K562 treated with DMSO at 1 percent for 24 hours (cell line): ENCODE data around the gene ZNF787. TPM values are rescaled to one million over a fixed set of nuclear protein-coding genes. Genes with fewer than 3 reads are reported as not detected.

Experiments
- total RNA-seq: library from RNA; unstranded; fragments of 300-600 nt; gene quantifications from 2 replicates; pipeline ENCODE4 v1.2.3, GENCODE V29; 2022; ENCODE audit warnings: low read depth; ENCODE audit not compliant: insufficient read depth

The ZNF787 gene
- 58.6 and 68.6 TPM in 2 replicates for total RNA-seq

GRCh38 chr19:56121180-56122167, at the start of gene ZNF787:
TSS of gene ZNF787 (minus strand) at chr19:56121295. CDS start at chr19:56103217, 18,078 bp downstream.

GRCh38 chr19:56140583-56141416, 19.7 kb upstream of the ZNF787 start, which contains the start of gene ZNF444:
TSS of gene ZNF444 (plus strand) at chr19:56141287. CDS start at chr19:56146912, 5,625 bp downstream.

Other genes with a start within 250 kb of the ZNF787 start
- not detected in 2 replicates for gene NLRP13, start 189.0 kb downstream of the ZNF787 start, total RNA-seq
- gene NLRP8, start 173.5 kb downstream of the ZNF787 start, total RNA-seq: not detected in 2 replicates
- 0.32 TPM in 1 of 2 replicates, not detected in the other for gene NLRP5, start 134.5 kb downstream of the ZNF787 start, total RNA-seq
- 48.0 and 48.7 TPM in 2 replicates for gene ZNF444, start 20.0 kb upstream of the ZNF787 start, total RNA-seq
- not detected in 2 replicates for gene GALP, start 54.7 kb upstream of the ZNF787 start, total RNA-seq
- 0.34 TPM in 1 of 2 replicates, not detected in the other for gene ZSCAN5B, start 76.5 kb upstream of the ZNF787 start, total RNA-seq
- not detected in 2 replicates for gene ZSCAN5C, start 81.0 kb upstream of the ZNF787 start, total RNA-seq
- not detected in 2 replicates for gene EDDM13, start 151.5 kb upstream of the ZNF787 start, total RNA-seq
- 6.4 and 11.1 TPM in 2 replicates for gene ZSCAN5A, start 193.5 kb upstream of the ZNF787 start, total RNA-seq